Suprapubic skin (tissue), 4 donors: Measurements from ENCODE around the gene CLDND1. TPM values are rescaled to one million over a fixed set of nuclear protein-coding genes. Genes with fewer than 3 reads are reported as not detected.

Source experiments
- DNase-seq, 2 donors: peaks; one replicate each; pipeline ENCODE4 v3.0.0-alpha.2; 2019; ENCODE audit warnings: low spot score in 2 of 2
- H3K27ac ChIP-seq: fragments of 200-600 bp; sonication (generic); one replicate; pipeline ENCODE4 v1.5.1; 2019
- H3K27me3 ChIP-seq: fragments of 200-600 bp; sonication (generic); one replicate; pipeline ENCODE4 v1.5.1; 2019
- H3K36me3 ChIP-seq: fragments of 200-600 bp; sonication (generic); one replicate; pipeline ENCODE4 v1.5.1; 2019
- H3K4me1 ChIP-seq: fragments of 200-600 bp; sonication (generic); one replicate; pipeline ENCODE4 v1.5.1; 2019
- H3K4me3 ChIP-seq: fragments of 200-600 bp; sonication (generic); one replicate; pipeline ENCODE4 v1.5.1; 2019; ENCODE audit warnings: mild to moderate bottlenecking
- H3K9me3 ChIP-seq: fragments of 200-600 bp; sonication (generic); one replicate; pipeline ENCODE4 v1.5.1; 2019
- EP300 ChIP-seq: sonication (generic); formaldehyde crosslinking; IDR thresholded peaks from one replicate; pipeline ENCODE4 v1.6.1; 2017; ENCODE audit warnings: antibody characterized with exemption
- POLR2A ChIP-seq, 2 donors: fragments of 450-650 bp; IDR thresholded peaks; one replicate each; pipeline ENCODE4 v1.6.1; 2017; ENCODE audit warnings: antibody characterized with exemption in 2 of 2, mild to moderate bottlenecking in 2 of 2, moderate library complexity in 2 of 2
- POLR2AphosphoS5 ChIP-seq, 3 donors: sonication (generic); formaldehyde crosslinking; IDR thresholded peaks; one replicate each; pipeline ENCODE4 v1.6.1; 2017; ENCODE audit warnings: antibody characterized with exemption in 3 of 3
- WGBS: methylation state at CpG from one replicate; pipeline ENCODE4 v1.1.5; 2018; 5-methylcytosine and 5-hydroxymethylcytosine counted together
- total RNA-seq, 4 donors: library from RNA; depleted of rRNA; stranded (reverse); fragments of >200 nt; gene quantifications; one replicate each; pipeline ENCODE4 v1.1.0, GENCODE V29; 2016
- TF ChIP-seq, protein P1 (sequence below), 2 donors: fragments of 200-600 bp in 1 of 2; fragments of 450-650 bp in 1 of 2; sonication (generic) in 1 of 2; IDR thresholded peaks; one replicate each; pipeline ENCODE4 v1.5.1; 2016 to 2019; ENCODE audit warnings: antibody characterized with exemption in 2 of 2, mild to moderate bottlenecking in 1 of 2, moderate library complexity in 1 of 2

The CLDND1 gene
- total RNA-seq, 4 donors from 2014 or later, result 137 to 319 (median 159) TPM

GRCh38 chr3:98513091-98513511, 9.6 kb downstream of the CLDND1 start:
- DNase-seq, result no peak
- WGBS, result 44% methylated on average over 4 of the region's 4 CpGs
- Histone ChIP-seq H3K27me3 (no peaks in the 10 kb centered on the region), H3K9me3 (no peaks in the 10 kb centered on the region), H3K4me3 (no peak overlapping the region), H3K36me3 (peaks cover 17% of the 10 kb centered on the region), H3K4me1 (peaks cover 6% of the 10 kb centered on the region), H3K27ac (peak overlapping the region; percentile 11)
- TF ChIP-seq POLR2A (IDR thresholded peaks at IDR 0.05) (no peak), POLR2AphosphoS5 (IDR thresholded peaks at IDR 0.05) (peak in 1 of 3 donors; percentile 70)

DNA sequence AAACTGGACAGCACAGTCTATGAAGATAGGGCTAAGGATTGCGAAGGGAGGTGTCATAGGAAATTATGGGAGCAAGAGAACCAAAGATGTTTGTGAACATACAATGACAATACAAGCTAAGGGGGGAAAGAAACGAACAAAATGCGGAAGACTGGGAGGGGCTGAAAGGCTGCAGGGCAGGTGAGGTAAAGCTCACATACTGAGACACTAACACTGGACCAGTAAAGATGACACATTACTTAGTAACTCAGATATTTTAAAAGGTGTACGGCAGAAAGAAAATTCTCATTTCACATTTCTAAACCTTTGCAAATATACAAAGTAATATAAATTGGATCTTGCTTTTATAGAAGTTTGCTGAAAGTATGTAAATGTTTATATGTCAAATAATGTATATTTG, 10.1 kb downstream of the CLDND1 start:
- Histone ChIP-seq H3K4me3 (no peak overlapping the region), H3K36me3 (peaks cover 17% of the 10 kb centered on the region), H3K27me3 (no peaks in the 10 kb centered on the region), H3K27ac (peak overlapping the region; percentile 11), H3K4me1 (peaks cover 6% of the 10 kb centered on the region), H3K9me3 (no peaks in the 10 kb centered on the region)
- no peak for TF ChIP-seq EP300
- TF ChIP-seq POLR2AphosphoS5 (IDR thresholded peaks at IDR 0.05), result no peak
- no peak for TF ChIP-seq POLR2A (IDR thresholded peaks at IDR 0.05)
- TF ChIP-seq, protein P1, sequence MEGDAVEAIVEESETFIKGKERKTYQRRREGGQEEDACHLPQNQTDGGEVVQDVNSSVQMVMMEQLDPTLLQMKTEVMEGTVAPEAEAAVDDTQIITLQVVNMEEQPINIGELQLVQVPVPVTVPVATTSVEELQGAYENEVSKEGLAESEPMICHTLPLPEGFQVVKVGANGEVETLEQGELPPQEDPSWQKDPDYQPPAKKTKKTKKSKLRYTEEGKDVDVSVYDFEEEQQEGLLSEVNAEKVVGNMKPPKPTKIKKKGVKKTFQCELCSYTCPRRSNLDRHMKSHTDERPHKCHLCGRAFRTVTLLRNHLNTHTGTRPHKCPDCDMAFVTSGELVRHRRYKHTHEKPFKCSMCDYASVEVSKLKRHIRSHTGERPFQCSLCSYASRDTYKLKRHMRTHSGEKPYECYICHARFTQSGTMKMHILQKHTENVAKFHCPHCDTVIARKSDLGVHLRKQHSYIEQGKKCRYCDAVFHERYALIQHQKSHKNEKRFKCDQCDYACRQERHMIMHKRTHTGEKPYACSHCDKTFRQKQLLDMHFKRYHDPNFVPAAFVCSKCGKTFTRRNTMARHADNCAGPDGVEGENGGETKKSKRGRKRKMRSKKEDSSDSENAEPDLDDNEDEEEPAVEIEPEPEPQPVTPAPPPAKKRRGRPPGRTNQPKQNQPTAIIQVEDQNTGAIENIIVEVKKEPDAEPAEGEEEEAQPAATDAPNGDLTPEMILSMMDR (IDR thresholded peaks at IDR 0.05), result no peak
- 77% methylated on average over 4 of the region's 4 CpGs for WGBS
- DNase-seq, result no peak

- H3K9me3 ChIP-seq, result no peaks in the 10 kb centered on the region
- H3K27me3 ChIP-seq, result no peaks in the 10 kb centered on the region
- no peak for TF ChIP-seq EP300
- TF ChIP-seq POLR2AphosphoS5 (IDR thresholded peaks at IDR 0.05), result no peak
- TF ChIP-seq, protein P1 (IDR thresholded peaks at IDR 0.05), result no peak
- TF ChIP-seq POLR2A (IDR thresholded peaks at IDR 0.05), result no peak
- 99% methylated on average over 2 of the region's 2 CpGs for WGBS
- DNase-seq, result no peak
- H3K36me3 ChIP-seq, result peaks cover 7% of the 10 kb centered on the region
- no peak overlapping the region for H3K4me3 ChIP-seq
- peaks cover 6% of the 10 kb centered on the region for H3K4me1 ChIP-seq
- H3K27ac ChIP-seq, result no peak overlapping the region
These were observed 14.1 kb downstream of the CLDND1 start for GRCh38 chr3:98508582-98508981.

DNA sequence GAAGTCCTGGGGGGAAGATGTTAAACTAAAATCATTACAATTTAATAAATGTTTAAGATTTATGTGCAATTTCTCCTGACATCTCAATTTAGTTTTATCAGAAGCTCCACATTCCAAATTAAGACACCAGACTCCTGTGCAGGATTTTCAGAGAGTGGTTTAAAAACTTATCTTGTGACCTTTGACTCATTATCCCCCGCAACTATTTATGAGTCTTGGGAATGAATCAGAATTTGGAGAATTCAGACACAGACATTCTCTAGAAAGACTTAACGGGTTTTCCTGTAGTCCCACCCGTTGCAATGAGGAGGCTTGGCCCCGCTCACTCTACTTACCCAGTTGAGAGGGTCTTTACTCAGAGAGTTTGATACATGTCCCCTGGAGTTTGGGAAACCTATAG, 18.2 kb downstream of the CLDND1 start:
- no peak overlapping the region for H3K27ac ChIP-seq
- H3K9me3 ChIP-seq, result no peaks in the 10 kb centered on the region
- no peak for TF ChIP-seq POLR2AphosphoS5 (IDR thresholded peaks at IDR 0.05)
- no peak for TF ChIP-seq POLR2A (IDR thresholded peaks at IDR 0.05)
- no peak for TF ChIP-seq EP300
- TF ChIP-seq, protein P1 (IDR thresholded peaks at IDR 0.05), result no peak
- 60% methylated on average over 4 of the region's 4 CpGs for WGBS
- no peak for DNase-seq
- H3K4me3 ChIP-seq, result no peak overlapping the region
- no peaks in the 10 kb centered on the region for H3K27me3 ChIP-seq
- H3K36me3 ChIP-seq, result peaks cover 3% of the 10 kb centered on the region
- peaks cover 14% of the 10 kb centered on the region for H3K4me1 ChIP-seq

DNA sequence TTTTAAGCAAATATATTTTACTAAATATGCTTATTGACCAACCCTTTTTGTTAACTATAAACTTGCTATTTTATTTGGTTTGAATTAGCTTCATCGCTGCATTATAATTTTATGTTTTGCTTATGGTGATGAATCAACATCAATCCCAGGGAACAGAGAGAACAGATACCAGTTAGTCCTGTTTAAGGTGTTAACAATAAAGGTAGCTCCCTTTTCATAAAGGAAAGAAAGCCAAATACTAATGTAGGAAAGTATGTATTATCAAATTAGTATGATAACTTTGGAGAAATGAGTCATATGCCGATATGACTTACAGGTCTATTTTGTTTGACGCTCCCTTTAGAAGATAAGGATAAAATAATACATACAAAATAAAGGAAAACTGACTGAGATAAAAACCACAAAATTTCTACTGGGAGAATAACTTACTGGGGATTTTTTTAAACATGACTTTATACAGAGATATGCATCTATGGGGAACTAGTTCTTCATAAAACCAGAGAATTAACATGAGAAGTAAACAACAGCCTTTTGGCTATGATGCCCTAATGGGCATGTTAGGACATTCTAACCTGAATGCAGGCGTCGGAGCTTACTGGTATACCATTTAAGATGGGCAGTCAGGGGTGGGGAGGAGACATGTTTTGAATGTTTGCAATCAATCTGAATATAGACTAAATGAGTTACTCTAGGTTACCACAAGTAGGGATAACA, 20.7 kb downstream of the CLDND1 start:
- no peak for DNase-seq
- TF ChIP-seq, protein P1 (IDR thresholded peaks at IDR 0.05), result no peak
- TF ChIP-seq EP300 (no peak), POLR2A (IDR thresholded peaks at IDR 0.05) (no peak), POLR2AphosphoS5 (IDR thresholded peaks at IDR 0.05) (no peak)
- H3K27me3 ChIP-seq, result no peaks in the 10 kb centered on the region
- H3K4me1 ChIP-seq, result peaks cover 14% of the 10 kb centered on the region
- H3K4me3 ChIP-seq, result no peak overlapping the region
- H3K27ac ChIP-seq, result no peak overlapping the region
- WGBS, result 51% methylated on average over 5 of the region's 5 CpGs
- H3K36me3 ChIP-seq, result peaks cover 3% of the 10 kb centered on the region
- no peaks in the 10 kb centered on the region for H3K9me3 ChIP-seq
